Measurements from ENCODE around the gene GPR39. TPM values are rescaled to one million over a fixed set of nuclear protein-coding genes. Genes with fewer than 3 reads are reported as not detected.

GPR39 gene
- total RNA-seq, 2 donors from 2014 or later = 7.3 to 9.6 TPM

DNA sequence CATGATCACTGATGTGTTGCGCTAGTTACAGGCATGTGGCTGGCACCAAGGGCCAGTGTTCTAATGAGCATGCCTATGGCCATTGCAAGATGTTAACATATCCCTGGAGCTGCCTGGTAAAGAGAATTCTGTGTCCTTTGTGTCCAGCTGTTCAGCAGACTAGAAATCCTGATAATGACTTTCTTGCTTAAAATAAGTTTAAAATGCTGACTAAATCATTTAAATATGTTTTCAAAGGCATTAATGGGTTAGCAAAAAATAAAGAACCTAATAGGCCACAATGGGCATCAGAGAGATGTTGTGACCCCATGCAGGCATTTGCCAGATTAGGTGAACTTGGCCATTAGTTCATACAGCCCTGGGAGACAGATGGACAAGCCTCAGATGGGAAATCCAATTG is 67.5 kb downstream of the GPR39 start:
- intact Hi-C loops (cut with DNase I) = no loop called here
- Histone ChIP-seq H3K4me1 (peaks cover 3% of the 10 kb centered on the region), H3K9me3 (no peaks in the 10 kb centered on the region), H3K27me3 (no peaks in the 10 kb centered on the region), H3K36me3 (replicated peaks in 1 of 2; ENCODE audit: insufficient read depth in 1 of 2, low read depth in 2 of 2) (no peaks in the 10 kb centered on the region), H3K4me3 (no peak overlapping the region), H3K27ac (no peak overlapping the region)
- DNase-seq (no peak), ATAC-seq (no peak)
- WGBS, 2 donors = 94 to 96% methylated on average over 1 of the region's 1 CpG
- no peak for TF ChIP-seq POLR2A (IDR thresholded peaks at IDR 0.05)
- TF ChIP-seq, protein P1, sequence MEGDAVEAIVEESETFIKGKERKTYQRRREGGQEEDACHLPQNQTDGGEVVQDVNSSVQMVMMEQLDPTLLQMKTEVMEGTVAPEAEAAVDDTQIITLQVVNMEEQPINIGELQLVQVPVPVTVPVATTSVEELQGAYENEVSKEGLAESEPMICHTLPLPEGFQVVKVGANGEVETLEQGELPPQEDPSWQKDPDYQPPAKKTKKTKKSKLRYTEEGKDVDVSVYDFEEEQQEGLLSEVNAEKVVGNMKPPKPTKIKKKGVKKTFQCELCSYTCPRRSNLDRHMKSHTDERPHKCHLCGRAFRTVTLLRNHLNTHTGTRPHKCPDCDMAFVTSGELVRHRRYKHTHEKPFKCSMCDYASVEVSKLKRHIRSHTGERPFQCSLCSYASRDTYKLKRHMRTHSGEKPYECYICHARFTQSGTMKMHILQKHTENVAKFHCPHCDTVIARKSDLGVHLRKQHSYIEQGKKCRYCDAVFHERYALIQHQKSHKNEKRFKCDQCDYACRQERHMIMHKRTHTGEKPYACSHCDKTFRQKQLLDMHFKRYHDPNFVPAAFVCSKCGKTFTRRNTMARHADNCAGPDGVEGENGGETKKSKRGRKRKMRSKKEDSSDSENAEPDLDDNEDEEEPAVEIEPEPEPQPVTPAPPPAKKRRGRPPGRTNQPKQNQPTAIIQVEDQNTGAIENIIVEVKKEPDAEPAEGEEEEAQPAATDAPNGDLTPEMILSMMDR (IDR thresholded peaks at IDR 0.05) = no peak

GRCh38 chr2:132488491-132488890 is 71.9 kb downstream of the GPR39 start:
- Histone ChIP-seq H3K27me3 (no peaks in the 10 kb centered on the region), H3K9me3 (no peaks in the 10 kb centered on the region), H3K27ac (no peak overlapping the region), H3K4me3 (no peak overlapping the region), H3K36me3 (replicated peaks in 1 of 2; ENCODE audit: insufficient read depth in 1 of 2, low read depth in 2 of 2) (no peaks in the 10 kb centered on the region), H3K4me1 (no peaks in the 10 kb centered on the region)
- intact Hi-C loops (cut with DNase I) = no loop called here
- 83 to 98% methylated on average over 6 of the region's 6 CpGs for WGBS, 2 donors
- TF ChIP-seq POLR2A (IDR thresholded peaks at IDR 0.05) = no peak
- TF ChIP-seq, protein P1 (IDR thresholded peaks at IDR 0.05) = no peak
- DNase-seq (no peak), ATAC-seq (no peak)

DNA sequence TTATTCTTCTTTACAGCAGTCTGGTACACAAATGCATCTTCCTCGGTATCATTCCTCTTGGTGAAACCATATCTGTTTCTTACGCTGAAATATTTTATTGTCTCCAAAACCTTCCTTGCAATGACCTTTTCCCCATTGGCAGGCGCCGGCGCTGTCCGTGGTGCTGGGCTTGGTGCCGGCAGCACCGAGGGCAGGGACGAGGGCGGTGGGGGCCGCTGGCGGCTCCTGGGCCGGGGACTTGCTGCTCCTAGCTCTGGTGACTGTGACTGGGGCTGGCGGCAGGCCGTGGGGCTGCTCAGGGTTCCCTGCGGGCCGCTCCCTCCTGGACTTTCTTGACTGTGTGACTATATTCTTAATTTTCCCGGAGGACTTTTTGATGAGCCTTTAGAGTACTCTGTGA is 72.5 kb downstream of the GPR39 start:
- no peaks in the 10 kb centered on the region for H3K9me3 ChIP-seq
- intact Hi-C loops (cut with DNase I) = no loop called here
- TF ChIP-seq, protein P1 (IDR thresholded peaks at IDR 0.05) = no peak
- no peak for TF ChIP-seq POLR2A (IDR thresholded peaks at IDR 0.05)
- H3K4me3 ChIP-seq = no peak overlapping the region
- no peak for DNase-seq
- no peak overlapping the region for H3K27ac ChIP-seq
- H3K27me3 ChIP-seq = no peaks in the 10 kb centered on the region
- no peak for ATAC-seq
- no peaks in the 10 kb centered on the region for H3K36me3 ChIP-seq (replicated peaks in 1 of 2; ENCODE audit: insufficient read depth in 1 of 2, low read depth in 2 of 2)
- 36 to 58% methylated on average over 18 of the region's 18 CpGs for WGBS, 2 donors
- no peaks in the 10 kb centered on the region for H3K4me1 ChIP-seq

DNA sequence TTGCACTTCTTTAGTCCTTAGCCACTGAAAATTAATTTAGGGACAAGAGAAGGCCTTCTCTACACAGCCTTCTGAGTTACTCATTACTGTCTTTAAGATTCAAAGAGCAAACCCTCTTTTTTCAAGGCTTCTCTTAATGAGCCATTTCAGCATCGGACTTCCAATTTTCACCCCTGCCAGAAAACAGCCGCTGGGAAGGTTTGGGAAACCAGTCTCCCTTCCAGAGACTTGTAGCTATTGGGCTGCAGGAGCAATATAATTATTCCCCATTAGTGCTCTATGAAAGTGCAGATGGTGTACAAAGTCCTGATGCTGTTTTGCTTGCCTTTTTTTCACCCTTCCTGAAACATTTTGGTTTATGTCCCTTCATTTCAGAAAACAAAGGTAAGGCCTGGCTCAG is 79.3 kb downstream of the GPR39 start:
- Histone ChIP-seq H3K4me3 (no peak overlapping the region), H3K36me3 (replicated peaks in 1 of 2; ENCODE audit: insufficient read depth in 1 of 2, low read depth in 2 of 2) (no peaks in the 10 kb centered on the region), H3K27me3 (no peaks in the 10 kb centered on the region), H3K27ac (no peak overlapping the region), H3K4me1 (no peaks in the 10 kb centered on the region), H3K9me3 (no peaks in the 10 kb centered on the region)
- 94 to 97% methylated on average over 2 of the region's 2 CpGs for WGBS, 2 donors
- ATAC-seq = no peak
- TF ChIP-seq, protein P1 (IDR thresholded peaks at IDR 0.05) = no peak
- no peak for TF ChIP-seq POLR2A (IDR thresholded peaks at IDR 0.05)
- DNase-seq = no peak
- intact Hi-C loops (cut with DNase I) = no loop called here

GRCh38 chr2:132496555-132496954 is 80.0 kb downstream of the GPR39 start:
- no peak overlapping the region for H3K27ac ChIP-seq
- DNase-seq (no peak), ATAC-seq (no peak)
- H3K27me3 ChIP-seq = no peaks in the 10 kb centered on the region
- H3K36me3 ChIP-seq (replicated peaks in 1 of 2; ENCODE audit: insufficient read depth in 1 of 2, low read depth in 2 of 2) = no peaks in the 10 kb centered on the region
- intact Hi-C loops (cut with DNase I) = no loop called here
- no peak overlapping the region for H3K4me3 ChIP-seq
- H3K9me3 ChIP-seq = no peaks in the 10 kb centered on the region
- TF ChIP-seq, protein P1 (IDR thresholded peaks at IDR 0.05) = no peak
- TF ChIP-seq POLR2A (IDR thresholded peaks at IDR 0.05) = no peak
- 71 to 76% methylated on average over 4 of the region's 4 CpGs for WGBS, 2 donors
- H3K4me1 ChIP-seq = no peaks in the 10 kb centered on the region

Data from body of pancreas (tissue), 4 donors.